ENCODE measurements around the gene NR1H2.
"Not testable (repeated sequence)": the region's sequence is repeated elsewhere in the genome, so short reads cannot be mapped to it uniquely, and the experiment has no call there.

Gene NR1H2

GRCh38 chr19:50376166-50377050 is at the start of gene NR1H2:
Gene NR1H2, plus strand, starts transcription at chr19:50376457. Its CDS starts 1,149 bp downstream, at chr19:50377606.
- DNase-seq: peak; percentile 91 to 93

- no peak for DNase-seq
Observed at GRCh38 chr19:50327013-50327412, 49.2 kb upstream of the NR1H2 start.

GRCh38 chr19:50327461-50328223 is 48.6 kb upstream of the NR1H2 start:
- DNase-seq: no peak

- peak in 1 of 2 experiments; percentile 53 for DNase-seq
Observed at GRCh38 chr19:50328224-50328872, 47.9 kb upstream of the NR1H2 start.

- DNase-seq: no peak
Observed at GRCh38 chr19:50328873-50329145, 47.4 kb upstream of the NR1H2 start.

- peak; percentile 96 to 97 for DNase-seq
Observed at GRCh38 chr19:50329146-50329925, 46.9 kb upstream of the NR1H2 start, which contains the start of gene KCNC3. Gene KCNC3, minus strand, starts transcription at chr19:50329377. Its CDS starts 295 bp downstream, at chr19:50329082.

- DNase-seq: not testable (repeated sequence)
Observed at GRCh38 chr19:50329926-50330294, 46.3 kb upstream of the NR1H2 start.

GRCh38 chr19:50330365-50331078 is 45.7 kb upstream of the NR1H2 start:
- peak; percentile 80 for DNase-seq

GRCh38 chr19:50331221-50331993 is 44.9 kb upstream of the NR1H2 start:
- no peak for DNase-seq

GRCh38 chr19:50331994-50332243 is 44.3 kb upstream of the NR1H2 start:
- DNase-seq: no peak

GRCh38 chr19:50332244-50333038 is 43.8 kb upstream of the NR1H2 start:
- no peak for DNase-seq

GRCh38 chr19:50333235-50333736 is 43.0 kb upstream of the NR1H2 start:
- peak; percentile 88 to 98 for DNase-seq

GRCh38 chr19:50333737-50334617 is 42.3 kb upstream of the NR1H2 start:
- peak in 1 of 2 experiments; percentile 85 for DNase-seq

GRCh38 chr19:50334741-50335421 is 41.4 kb upstream of the NR1H2 start:
- DNase-seq: no peak

GRCh38 chr19:50337031-50337430 is 39.2 kb upstream of the NR1H2 start:
- not testable (repeated sequence) for DNase-seq

- DNase-seq: no peak
Observed at GRCh38 chr19:50340331-50340730, 35.9 kb upstream of the NR1H2 start.

- DNase-seq: no peak
Observed at GRCh38 chr19:50341091-50341564, 35.1 kb upstream of the NR1H2 start.

- no peak for DNase-seq
Observed at GRCh38 chr19:50344661-50345318, 31.5 kb upstream of the NR1H2 start.

All from stimulated activated CD4-positive, alpha-beta T cell treated with anti-CD3 and anti-CD28 coated beads, Interleukin-4, amount 100 ng/mL, for 4 hours (primary cell).